ENCODE results near the gene ZBTB49.

Gene ZBTB49

GRCh38 chr4:4299006-4299405 is 9.0 kb downstream of the ZBTB49 start:
- TF ChIP-seq, protein P1, sequence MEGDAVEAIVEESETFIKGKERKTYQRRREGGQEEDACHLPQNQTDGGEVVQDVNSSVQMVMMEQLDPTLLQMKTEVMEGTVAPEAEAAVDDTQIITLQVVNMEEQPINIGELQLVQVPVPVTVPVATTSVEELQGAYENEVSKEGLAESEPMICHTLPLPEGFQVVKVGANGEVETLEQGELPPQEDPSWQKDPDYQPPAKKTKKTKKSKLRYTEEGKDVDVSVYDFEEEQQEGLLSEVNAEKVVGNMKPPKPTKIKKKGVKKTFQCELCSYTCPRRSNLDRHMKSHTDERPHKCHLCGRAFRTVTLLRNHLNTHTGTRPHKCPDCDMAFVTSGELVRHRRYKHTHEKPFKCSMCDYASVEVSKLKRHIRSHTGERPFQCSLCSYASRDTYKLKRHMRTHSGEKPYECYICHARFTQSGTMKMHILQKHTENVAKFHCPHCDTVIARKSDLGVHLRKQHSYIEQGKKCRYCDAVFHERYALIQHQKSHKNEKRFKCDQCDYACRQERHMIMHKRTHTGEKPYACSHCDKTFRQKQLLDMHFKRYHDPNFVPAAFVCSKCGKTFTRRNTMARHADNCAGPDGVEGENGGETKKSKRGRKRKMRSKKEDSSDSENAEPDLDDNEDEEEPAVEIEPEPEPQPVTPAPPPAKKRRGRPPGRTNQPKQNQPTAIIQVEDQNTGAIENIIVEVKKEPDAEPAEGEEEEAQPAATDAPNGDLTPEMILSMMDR (IDR thresholded peaks at IDR 0.05; ENCODE audit: low read depth, low read length) = no peak
- H3K4me3 ChIP-seq (ENCODE audit: low read depth, low read length) = no peak overlapping the region

GRCh38 chr4:4302001-4302400 is 11.9 kb downstream of the ZBTB49 start:
- H3K4me3 ChIP-seq (ENCODE audit: low read depth, low read length) = no peak overlapping the region
- TF ChIP-seq, protein P1 (IDR thresholded peaks at IDR 0.05; ENCODE audit: low read depth, low read length) = no peak

DNA sequence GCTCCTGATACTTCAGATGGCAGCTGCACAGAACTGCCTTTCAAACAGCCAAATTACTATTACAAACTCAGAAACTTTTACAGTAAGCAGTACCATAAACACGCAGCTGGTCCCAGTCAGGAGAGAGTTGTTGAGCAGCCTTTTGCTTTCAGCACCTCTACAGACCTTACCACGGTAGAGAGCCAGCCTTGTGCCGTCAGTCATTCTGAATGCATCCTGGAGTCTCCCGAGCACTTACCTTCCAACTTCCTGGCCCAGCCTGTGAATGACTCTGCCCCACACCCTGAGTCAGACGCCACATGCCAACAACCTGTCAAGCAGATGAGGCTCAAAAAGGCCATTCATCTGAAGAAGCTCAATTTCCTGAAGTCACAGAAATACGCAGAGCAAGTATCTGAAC is 12.4 kb downstream of the ZBTB49 start:
- TF ChIP-seq, protein P1 (IDR thresholded peaks at IDR 0.05; ENCODE audit: low read depth, low read length) = no peak
- H3K4me3 ChIP-seq (ENCODE audit: low read depth, low read length) = no peak overlapping the region

- no peak overlapping the region for H3K4me3 ChIP-seq (ENCODE audit: low read depth, low read length)
- TF ChIP-seq, protein P1 (IDR thresholded peaks at IDR 0.05; ENCODE audit: low read depth, low read length) = no peak
Observed at GRCh38 chr4:4306920-4307319, 16.9 kb downstream of the ZBTB49 start.

- TF ChIP-seq, protein P1 (IDR thresholded peaks at IDR 0.05; ENCODE audit: low read depth, low read length) = no peak
- no peak overlapping the region; the same call in 1 of the 2 replicates for H3K4me3 ChIP-seq (ENCODE audit: low read depth, low read length)
Observed at GRCh38 chr4:4308800-4309441, 18.9 kb downstream of the ZBTB49 start.

- H3K4me3 ChIP-seq (ENCODE audit: low read depth, low read length) = no peak overlapping the region
- TF ChIP-seq, protein P1 (IDR thresholded peaks at IDR 0.05; ENCODE audit: low read depth, low read length) = no peak
Observed at GRCh38 chr4:4311193-4311592, 21.1 kb downstream of the ZBTB49 start.

- H3K4me3 ChIP-seq (ENCODE audit: low read depth, low read length) = no peak overlapping the region
- TF ChIP-seq, protein P1 (IDR thresholded peaks at IDR 0.05; ENCODE audit: low read depth, low read length) = no peak
Observed at GRCh38 chr4:4315461-4316149, 25.6 kb downstream of the ZBTB49 start.
